ENCODE results near the gene ARHGAP15.

DNA sequence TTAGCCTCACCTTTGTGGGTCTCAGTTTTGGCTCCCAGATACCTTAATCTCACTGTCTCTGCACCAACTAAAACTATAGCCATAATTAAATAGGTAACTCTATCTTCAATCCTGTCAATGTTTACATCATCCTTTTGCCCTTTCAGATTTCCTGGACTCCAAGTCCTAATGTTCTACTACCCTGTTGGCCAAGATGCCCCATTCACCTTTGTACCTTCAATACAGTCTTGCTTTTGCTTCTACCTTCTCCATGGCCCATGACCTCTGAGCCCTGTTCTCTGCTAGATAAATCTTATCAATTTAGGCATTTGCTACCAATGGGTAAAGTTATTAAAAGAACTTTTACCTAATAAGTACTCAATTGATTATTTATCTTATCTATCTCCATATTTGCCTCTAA lies 635.5 kb downstream of the ARHGAP15 start:
- TF ChIP-seq EZH2 (IDR thresholded peaks at IDR 0.05): no peak
- TF ChIP-seq POLR2AphosphoS5 (IDR thresholded peaks at IDR 0.05; ENCODE audit: borderline replicate concordance, low read depth, low read length): no peak
